Astrocyte (in vitro differentiated cells and primary cell): ENCODE data around the gene ACHE.

ENCODE experiments used
- EZH2 ChIP-seq: IDR thresholded peaks from 2 replicates; pipeline ENCODE4 v1.6.1; 2012; ENCODE audit warnings: mild to moderate bottlenecking, low read length, inconsistent platforms; ENCODE audit not compliant: insufficient read depth
- TF ChIP-seq, protein P1 (sequence below): IDR thresholded peaks from 2 replicates; pipeline ENCODE4 v1.5.1; 2011; ENCODE audit warnings: low read depth, mild to moderate bottlenecking, inconsistent platforms, low read length, moderate library complexity; ENCODE audit not compliant: insufficient read depth

DNA sequence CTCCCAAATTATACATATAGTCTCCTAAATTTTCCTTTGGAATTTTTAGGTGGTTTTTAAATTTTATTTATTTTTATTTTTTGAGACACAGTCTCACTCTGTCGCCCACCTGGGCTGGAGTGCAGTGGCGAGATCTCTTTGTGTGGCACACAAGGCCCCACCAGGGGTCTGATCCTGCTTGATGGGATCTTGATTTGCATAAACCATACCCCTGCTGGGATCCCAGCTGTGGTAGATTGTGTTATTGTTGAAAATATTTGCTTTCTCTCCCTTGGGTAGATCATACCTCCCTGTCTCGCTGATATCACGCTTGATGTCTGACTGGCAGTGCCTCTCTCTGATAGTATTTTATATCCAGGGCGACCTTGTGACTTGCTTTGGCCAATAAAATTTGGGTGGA is 48.0 kb upstream of the ACHE start:
- TF ChIP-seq, protein P1, sequence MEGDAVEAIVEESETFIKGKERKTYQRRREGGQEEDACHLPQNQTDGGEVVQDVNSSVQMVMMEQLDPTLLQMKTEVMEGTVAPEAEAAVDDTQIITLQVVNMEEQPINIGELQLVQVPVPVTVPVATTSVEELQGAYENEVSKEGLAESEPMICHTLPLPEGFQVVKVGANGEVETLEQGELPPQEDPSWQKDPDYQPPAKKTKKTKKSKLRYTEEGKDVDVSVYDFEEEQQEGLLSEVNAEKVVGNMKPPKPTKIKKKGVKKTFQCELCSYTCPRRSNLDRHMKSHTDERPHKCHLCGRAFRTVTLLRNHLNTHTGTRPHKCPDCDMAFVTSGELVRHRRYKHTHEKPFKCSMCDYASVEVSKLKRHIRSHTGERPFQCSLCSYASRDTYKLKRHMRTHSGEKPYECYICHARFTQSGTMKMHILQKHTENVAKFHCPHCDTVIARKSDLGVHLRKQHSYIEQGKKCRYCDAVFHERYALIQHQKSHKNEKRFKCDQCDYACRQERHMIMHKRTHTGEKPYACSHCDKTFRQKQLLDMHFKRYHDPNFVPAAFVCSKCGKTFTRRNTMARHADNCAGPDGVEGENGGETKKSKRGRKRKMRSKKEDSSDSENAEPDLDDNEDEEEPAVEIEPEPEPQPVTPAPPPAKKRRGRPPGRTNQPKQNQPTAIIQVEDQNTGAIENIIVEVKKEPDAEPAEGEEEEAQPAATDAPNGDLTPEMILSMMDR = no peak
- no peak for TF ChIP-seq EZH2
